Endothelial cell of umbilical vein (primary cell): ENCODE results near the gene FAT2.
A peak's percentile ranks its signal among the peaks of the same experiment; 100 is the strongest.

Experiments
- CTCF ChIP-seq, 2 donors: IDR thresholded peaks; 1 replicate in 1 of 2; 2 replicates in 1 of 2; pipeline ENCODE4 v1.5.1; 2011; ENCODE audit warnings: low read length in 2 of 2, mild to moderate bottlenecking in 2 of 2, moderate library complexity in 2 of 2, control low read depth in 1 of 2, inconsistent platforms in 1 of 2, low read depth in 1 of 2; ENCODE audit not compliant: insufficient read depth in 1 of 2; ENCODE audit errors: extremely low read depth in 1 of 2
- EZH2 ChIP-seq: IDR thresholded peaks from 2 replicates; pipeline ENCODE4 v1.6.1; 2012; ENCODE audit warnings: borderline replicate concordance, low read depth, mild to moderate bottlenecking, moderate library complexity, low read length, inconsistent platforms; ENCODE audit not compliant: severe bottlenecking
- FOS ChIP-seq: IDR thresholded peaks from 2 replicates; pipeline ENCODE4 v1.6.1; 2011; ENCODE audit warnings: mild to moderate bottlenecking, low read length, moderate library complexity, borderline replicate concordance; ENCODE audit not compliant: insufficient read depth
- GATA2 ChIP-seq: IDR thresholded peaks from 2 replicates; pipeline ENCODE4 v1.7.0; 2011; ENCODE audit warnings: low read depth, mild to moderate bottlenecking, moderate library complexity, mixed read lengths, low read length; ENCODE audit not compliant: insufficient read length, insufficient read depth
- JUN ChIP-seq: IDR thresholded peaks from 2 replicates; pipeline ENCODE4 v1.6.1; 2011; ENCODE audit warnings: borderline replicate concordance, low read depth; ENCODE audit not compliant: insufficient read length, insufficient read depth
- MAX ChIP-seq: IDR thresholded peaks from 2 replicates; pipeline ENCODE4 v1.6.1; 2011; ENCODE audit not compliant: insufficient read depth, insufficient read length
- POLR2A ChIP-seq: IDR thresholded peaks from 2 replicates; pipeline ENCODE4 v1.6.1; 2012; ENCODE audit warnings: low read depth, mild to moderate bottlenecking, control low read depth, low read length
- POLR2AphosphoS5 ChIP-seq: IDR thresholded peaks from 2 replicates; pipeline ENCODE4 v1.6.1; 2012; ENCODE audit warnings: low read depth, mild to moderate bottlenecking, control low read depth, low read length, moderate library complexity; ENCODE audit not compliant: insufficient read depth

- TF ChIP-seq EZH2 (no peak), POLR2AphosphoS5 (no peak), MAX (no peak), CTCF (IDR thresholded peaks at IDR 0.05; ENCODE audit: extremely low read depth in 1 of 2, insufficient read depth in 1 of 2, low read depth in 1 of 2, low read length in 2 of 2) (no peak), FOS (peak; percentile 17), GATA2 (no peak), POLR2A (no peak), JUN (no peak)
Measured at GRCh38 chr5:151630088-151630487, 39.0 kb upstream of the FAT2 start.
